HepG2 (cell line): ENCODE data around the gene TNK1. TPM values are rescaled to one million over a fixed set of nuclear protein-coding genes. Genes with fewer than 3 reads are reported as not detected.

Experiments
- BRD4 ChIP-seq: sonication (generic); formaldehyde crosslinking; IDR thresholded peaks from 2 replicates; pipeline ENCODE4 v1.4.0; 2020; ENCODE audit warnings: missing genetic modification reagents
- DR1 ChIP-seq: sonication (generic); formaldehyde crosslinking; IDR thresholded peaks from 2 replicates; pipeline ENCODE4 v1.8.0; 2021; ENCODE audit warnings: mild to moderate bottlenecking, missing genetic modification reagents, inconsistent platforms
- GZF1 ChIP-seq: sonication (generic); formaldehyde crosslinking; IDR thresholded peaks from 2 replicates; pipeline ENCODE4 v1.5.1; 2020; ENCODE audit warnings: mild to moderate bottlenecking, missing genetic modification reagents
- HOXD1 ChIP-seq: sonication (generic); formaldehyde crosslinking; IDR thresholded peaks from 2 replicates; pipeline ENCODE4 v1.5.0; 2020; ENCODE audit warnings: missing genetic modification reagents
- NFE2L2 ChIP-seq: fragments of 150-350 bp; IDR thresholded peaks from 2 replicates; pipeline ENCODE4 v1.6.1; 2014; ENCODE audit warnings: low read length
- NFIB ChIP-seq: sonication (generic); formaldehyde crosslinking; IDR thresholded peaks from 2 replicates; pipeline ENCODE4 v1.9.0; 2021; ENCODE audit warnings: missing genetic modification reagents, mild to moderate bottlenecking, borderline replicate concordance
- NR3C1 ChIP-seq: sonication (generic); formaldehyde crosslinking; IDR thresholded peaks from 2 replicates; pipeline ENCODE4 v1.4.0; 2020; ENCODE audit warnings: missing genetic modification reagents
- PITX1 ChIP-seq: sonication (generic); formaldehyde crosslinking; IDR thresholded peaks from 2 replicates; pipeline ENCODE4 v1.5.1; 2020; ENCODE audit warnings: mild to moderate bottlenecking, missing genetic modification reagents
- POLR2AphosphoS5 ChIP-seq: IDR thresholded peaks from 2 replicates; pipeline ENCODE4 v1.6.1; 2012; ENCODE audit warnings: low read depth, low read length
- POLR2G ChIP-seq: fragments of 200-400 bp; formaldehyde crosslinking; IDR thresholded peaks from 2 replicates; pipeline ENCODE4 v1.6.1; 2018; ENCODE audit warnings: mild to moderate bottlenecking, low read depth, low read length, moderate library complexity
- SOX5 ChIP-seq: IDR thresholded peaks from 2 replicates; pipeline ENCODE4 v1.6.1; 2016; ENCODE audit warnings: borderline replicate concordance
- ZNF343 ChIP-seq: sonication (generic); formaldehyde crosslinking; IDR thresholded peaks from 2 replicates; pipeline ENCODE4 v1.4.0; 2020; ENCODE audit warnings: mild to moderate bottlenecking, missing genetic modification reagents
- ZNF563 ChIP-seq: sonication (generic); formaldehyde crosslinking; IDR thresholded peaks from 2 replicates; pipeline ENCODE4 v1.8.0; 2022; ENCODE audit warnings: mild to moderate bottlenecking, moderate library complexity, missing genetic modification reagents
- ZNF598 ChIP-seq: sonication (generic); formaldehyde crosslinking; IDR thresholded peaks from 2 replicates; pipeline ENCODE4 v1.5.1; 2020; ENCODE audit warnings: mild to moderate bottlenecking, missing genetic modification reagents, borderline replicate concordance
- polyA plus RNA-seq, 8 experiments: library from polyadenylated mRNA; depleted of rRNA in 3 of 8; stranded (reverse) in 7 of 8; unstranded in 1 of 8; fragments of >200 nt; fragmentation: Illumina TruSeq in 4 of 8; extraction: Trizol in 4 of 8; gene quantifications; 2 replicates each; pipeline versions ENCODE4 v1.2.1 to v1.2.3, GENCODE V29; 2011 to 2016; ENCODE audit warnings: low read depth in 4 of 8, missing spikeins in 1 of 8, mixed read lengths in 1 of 8; ENCODE audit not compliant: insufficient read depth in 1 of 8
- total RNA-seq, 5 experiments: library from RNA; depleted of rRNA; stranded (reverse); fragments of >200 nt; fragmentation: Illumina TruSeq; extraction: Trizol; gene quantifications; 2 replicates each; pipeline ENCODE4 v1.2.3, GENCODE V29; 2016; ENCODE audit warnings: low read depth in 1 of 5
- TF ChIP-seq, protein P1 (sequence below): sonication (generic); formaldehyde crosslinking; IDR thresholded peaks from 2 replicates; pipeline ENCODE4 v1.4.0; 2020; ENCODE audit warnings: low read depth, missing genetic modification reagents
- TF ChIP-seq, protein P2 (sequence below), 2 experiments: sonication (generic) in 1 of 2; formaldehyde crosslinking in 1 of 2; IDR thresholded peaks; 2 replicates each; pipeline versions ENCODE4 v1.6.1 to v1.9.0; 2014 to 2022; ENCODE audit warnings: antibody characterized with exemption in 1 of 2, borderline replicate concordance in 1 of 2, inconsistent platforms in 1 of 2, low read depth in 1 of 2, missing genetic modification reagents in 1 of 2
- TF ChIP-seq, protein P3 (sequence below): IDR thresholded peaks from 2 replicates; pipeline ENCODE4 v1.6.1; 2016; ENCODE audit warnings: missing genetic modification reagents, missing compliant biosample characterization

TNK1 gene
- total and polyA plus RNA-seq, 2 of the 13 experiments (the other 11 are each of a cell fraction or from before 2014, with no cell fraction given), result 2.0 to 3.5 TPM

DNA sequence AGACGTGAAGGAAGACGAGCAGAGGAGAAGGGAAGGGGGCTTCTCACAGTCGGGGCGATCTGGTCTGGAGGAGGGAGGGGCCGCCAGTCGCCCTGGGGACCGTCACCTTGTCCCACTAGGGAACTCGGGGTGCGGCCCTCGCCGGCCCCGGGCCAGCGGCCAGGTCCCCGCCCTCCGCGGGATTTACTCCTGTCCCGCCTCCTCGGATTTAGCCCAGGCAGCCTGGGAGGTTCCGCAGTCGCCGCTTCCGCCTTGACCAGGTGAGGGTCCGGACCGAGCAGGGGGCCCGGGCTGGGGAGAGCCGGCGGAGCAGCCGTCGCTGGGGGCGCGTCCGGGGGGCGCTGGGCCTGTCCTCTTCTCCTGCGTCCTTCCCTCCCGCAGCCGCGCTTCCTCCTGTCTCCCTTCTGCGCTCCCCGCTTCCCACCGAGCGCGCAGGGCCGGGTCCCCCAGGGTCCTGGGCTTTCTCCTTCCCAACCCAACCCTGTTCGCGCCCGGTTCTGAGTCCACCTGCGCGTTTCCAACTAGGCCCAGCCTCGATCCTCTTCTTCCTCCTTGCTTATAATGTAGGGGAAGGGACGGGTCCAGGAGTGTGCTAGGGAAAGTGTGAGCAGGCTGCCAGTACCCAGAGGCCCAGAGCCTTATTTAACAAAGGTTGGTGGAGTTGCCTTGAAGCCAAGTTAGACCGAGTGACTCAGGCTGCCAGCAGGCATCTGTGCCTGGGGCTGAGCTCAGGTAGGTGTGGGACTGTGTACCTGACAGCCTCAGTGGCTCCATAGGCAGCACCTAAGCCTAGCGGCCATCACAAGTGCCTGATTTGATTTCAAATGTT lies at the start of gene TNK1 (continued):
- TF ChIP-seq, protein P1, sequence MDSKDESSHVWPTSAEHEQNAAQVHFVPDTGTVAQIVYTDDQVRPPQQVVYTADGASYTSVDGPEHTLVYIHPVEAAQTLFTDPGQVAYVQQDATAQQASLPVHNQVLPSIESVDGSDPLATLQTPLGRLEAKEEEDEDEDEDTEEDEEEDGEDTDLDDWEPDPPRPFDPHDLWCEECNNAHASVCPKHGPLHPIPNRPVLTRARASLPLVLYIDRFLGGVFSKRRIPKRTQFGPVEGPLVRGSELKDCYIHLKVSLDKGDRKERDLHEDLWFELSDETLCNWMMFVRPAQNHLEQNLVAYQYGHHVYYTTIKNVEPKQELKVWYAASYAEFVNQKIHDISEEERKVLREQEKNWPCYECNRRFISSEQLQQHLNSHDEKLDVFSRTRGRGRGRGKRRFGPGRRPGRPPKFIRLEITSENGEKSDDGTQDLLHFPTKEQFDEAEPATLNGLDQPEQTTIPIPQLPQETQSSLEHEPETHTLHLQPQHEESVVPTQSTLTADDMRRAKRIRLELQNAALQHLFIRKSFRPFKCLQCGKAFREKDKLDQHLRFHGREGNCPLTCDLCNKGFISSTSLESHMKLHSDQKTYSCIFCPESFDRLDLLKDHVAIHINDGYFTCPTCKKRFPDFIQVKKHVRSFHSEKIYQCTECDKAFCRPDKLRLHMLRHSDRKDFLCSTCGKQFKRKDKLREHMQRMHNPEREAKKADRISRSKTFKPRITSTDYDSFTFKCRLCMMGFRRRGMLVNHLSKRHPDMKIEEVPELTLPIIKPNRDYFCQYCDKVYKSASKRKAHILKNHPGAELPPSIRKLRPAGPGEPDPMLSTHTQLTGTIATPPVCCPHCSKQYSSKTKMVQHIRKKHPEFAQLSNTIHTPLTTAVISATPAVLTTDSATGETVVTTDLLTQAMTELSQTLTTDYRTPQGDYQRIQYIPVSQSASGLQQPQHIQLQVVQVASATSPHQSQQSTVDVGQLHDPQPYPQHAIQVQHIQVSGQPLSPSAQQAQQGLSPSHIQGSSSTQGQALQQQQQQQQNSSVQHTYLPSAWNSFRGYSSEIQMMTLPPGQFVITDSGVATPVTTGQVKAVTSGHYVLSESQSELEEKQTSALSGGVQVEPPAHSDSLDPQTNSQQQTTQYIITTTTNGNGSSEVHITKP, result 0 out of 2 replicates have a peak, but pooled peaks have one; percentile 3
- TF ChIP-seq HOXD1 (0 out of 2 replicates have a peak, but pooled peaks have one; percentile 47), PITX1 (CRISPR knock-in tag) (peak; percentile 48; the same call in 1 of the 2 replicates), POLR2G (peak; percentile 77), ZNF343 (CRISPR knock-in tag) (peak; percentile 55; the same call in 1 of the 2 replicates), ZNF563 (CRISPR knock-in tag) (no peak; the same call in 1 of the 2 replicates), ZNF598 (no peak), NFIB (CRISPR knock-in tag) (no peak), SOX5 (no peak), NFE2L2 (no peak), GZF1 (CRISPR knock-in tag) (0 out of 2 replicates have a peak, but pooled peaks have one; percentile 35), DR1 (CRISPR knock-in tag) (no peak), NR3C1 (CRISPR knock-in tag) (no peak), BRD4 (0 out of 2 replicates have a peak, but pooled peaks have one; percentile 47), POLR2AphosphoS5 (peak; percentile 72)
- TF ChIP-seq, protein P2, sequence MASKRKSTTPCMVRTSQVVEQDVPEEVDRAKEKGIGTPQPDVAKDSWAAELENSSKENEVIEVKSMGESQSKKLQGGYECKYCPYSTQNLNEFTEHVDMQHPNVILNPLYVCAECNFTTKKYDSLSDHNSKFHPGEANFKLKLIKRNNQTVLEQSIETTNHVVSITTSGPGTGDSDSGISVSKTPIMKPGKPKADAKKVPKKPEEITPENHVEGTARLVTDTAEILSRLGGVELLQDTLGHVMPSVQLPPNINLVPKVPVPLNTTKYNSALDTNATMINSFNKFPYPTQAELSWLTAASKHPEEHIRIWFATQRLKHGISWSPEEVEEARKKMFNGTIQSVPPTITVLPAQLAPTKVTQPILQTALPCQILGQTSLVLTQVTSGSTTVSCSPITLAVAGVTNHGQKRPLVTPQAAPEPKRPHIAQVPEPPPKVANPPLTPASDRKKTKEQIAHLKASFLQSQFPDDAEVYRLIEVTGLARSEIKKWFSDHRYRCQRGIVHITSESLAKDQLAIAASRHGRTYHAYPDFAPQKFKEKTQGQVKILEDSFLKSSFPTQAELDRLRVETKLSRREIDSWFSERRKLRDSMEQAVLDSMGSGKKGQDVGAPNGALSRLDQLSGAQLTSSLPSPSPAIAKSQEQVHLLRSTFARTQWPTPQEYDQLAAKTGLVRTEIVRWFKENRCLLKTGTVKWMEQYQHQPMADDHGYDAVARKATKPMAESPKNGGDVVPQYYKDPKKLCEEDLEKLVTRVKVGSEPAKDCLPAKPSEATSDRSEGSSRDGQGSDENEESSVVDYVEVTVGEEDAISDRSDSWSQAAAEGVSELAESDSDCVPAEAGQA (IDR thresholded peaks at IDR 0.05; ENCODE audit: low read depth), result no peak
- TF ChIP-seq, protein P2 (CRISPR knock-in tag; IDR thresholded peaks at IDR 0.05; ENCODE audit: borderline replicate concordance), result no peak
- TF ChIP-seq, protein P3, sequence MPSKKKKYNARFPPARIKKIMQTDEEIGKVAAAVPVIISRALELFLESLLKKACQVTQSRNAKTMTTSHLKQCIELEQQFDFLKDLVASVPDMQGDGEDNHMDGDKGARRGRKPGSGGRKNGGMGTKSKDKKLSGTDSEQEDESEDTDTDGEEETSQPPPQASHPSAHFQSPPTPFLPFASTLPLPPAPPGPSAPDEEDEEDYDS (CRISPR knock-in tag), result peak; percentile 85
